SU-DHL-6 (cell line): ENCODE data around the gene ZNF454.

Experiments used
- EZH2phosphoT487 ChIP-seq: fragments of 200-600 bp; sonication (generic), shearing (Covaris generic); conservative IDR thresholded peaks from 2 replicates; pipeline ENCODE4 v1.6.1; 2018; ENCODE audit warnings: mild to moderate bottlenecking, antibody characterized with exemption, low read length, moderate library complexity, mixed read lengths
- TF ChIP-seq, protein P1 (sequence below): fragments of 200-600 bp; sonication (generic); IDR thresholded peaks from one replicate; pipeline ENCODE4 v1.5.1; 2017; ENCODE audit warnings: antibody characterized with exemption, mild to moderate bottlenecking, low read length, moderate library complexity; ENCODE audit not compliant: insufficient read depth, poor library complexity, severe bottlenecking

DNA sequence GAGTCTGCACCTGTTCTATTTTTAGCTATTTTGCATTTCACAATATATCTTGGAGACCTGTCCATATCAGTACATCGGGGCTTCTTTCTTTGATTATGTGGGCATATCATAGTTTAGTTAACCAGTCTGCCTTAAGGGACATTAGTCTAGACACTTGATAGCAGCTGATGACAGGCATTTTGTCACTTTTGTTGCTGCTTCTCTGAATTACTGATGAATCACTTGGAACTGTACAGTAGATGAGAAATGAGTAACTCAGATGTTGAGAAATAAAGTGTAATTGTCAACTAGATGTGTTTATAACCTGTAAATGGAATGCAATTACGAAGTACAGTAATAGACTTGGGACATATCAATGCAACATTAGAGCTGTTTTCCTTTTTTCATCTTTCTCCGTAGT, 38.1 kb upstream of the ZNF454 start:
- TF ChIP-seq EZH2phosphoT487, result no peak
- TF ChIP-seq, protein P1, sequence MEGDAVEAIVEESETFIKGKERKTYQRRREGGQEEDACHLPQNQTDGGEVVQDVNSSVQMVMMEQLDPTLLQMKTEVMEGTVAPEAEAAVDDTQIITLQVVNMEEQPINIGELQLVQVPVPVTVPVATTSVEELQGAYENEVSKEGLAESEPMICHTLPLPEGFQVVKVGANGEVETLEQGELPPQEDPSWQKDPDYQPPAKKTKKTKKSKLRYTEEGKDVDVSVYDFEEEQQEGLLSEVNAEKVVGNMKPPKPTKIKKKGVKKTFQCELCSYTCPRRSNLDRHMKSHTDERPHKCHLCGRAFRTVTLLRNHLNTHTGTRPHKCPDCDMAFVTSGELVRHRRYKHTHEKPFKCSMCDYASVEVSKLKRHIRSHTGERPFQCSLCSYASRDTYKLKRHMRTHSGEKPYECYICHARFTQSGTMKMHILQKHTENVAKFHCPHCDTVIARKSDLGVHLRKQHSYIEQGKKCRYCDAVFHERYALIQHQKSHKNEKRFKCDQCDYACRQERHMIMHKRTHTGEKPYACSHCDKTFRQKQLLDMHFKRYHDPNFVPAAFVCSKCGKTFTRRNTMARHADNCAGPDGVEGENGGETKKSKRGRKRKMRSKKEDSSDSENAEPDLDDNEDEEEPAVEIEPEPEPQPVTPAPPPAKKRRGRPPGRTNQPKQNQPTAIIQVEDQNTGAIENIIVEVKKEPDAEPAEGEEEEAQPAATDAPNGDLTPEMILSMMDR, result no peak
